NCI-H128 (cell line): ENCODE results near the gene NDUFV2.
"Not testable (repeated sequence)": the region's sequence is repeated elsewhere in the genome, so short reads cannot be mapped to it uniquely, and the experiment has no call there.

ENCODE experiments used
- DNase-seq: peaks from one replicate; lab custom pipeline; 2025; ENCODE audit not compliant: unreplicated experiment; lab: John Stamatoyannopoulos, UW

Gene NDUFV2

DNA sequence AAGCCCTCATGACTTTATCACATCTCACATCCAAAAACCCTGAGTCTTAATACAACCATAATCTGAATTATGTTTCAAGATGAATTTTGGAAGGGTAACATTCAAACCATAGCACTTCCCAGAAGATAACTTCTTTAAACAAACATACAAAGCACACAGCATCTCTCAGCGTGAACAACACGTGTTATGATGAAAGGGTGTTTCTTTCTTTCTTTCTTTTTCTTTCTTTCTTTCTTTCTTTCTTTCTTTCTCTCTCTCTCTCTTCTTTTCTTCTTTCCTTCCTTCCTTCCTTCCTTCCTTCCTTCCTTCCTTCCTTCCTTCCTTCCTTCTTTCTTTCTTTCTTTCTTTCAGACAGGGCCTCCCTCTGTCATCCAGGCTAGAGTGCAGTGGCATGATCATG, 13.8 kb upstream of the NDUFV2 start:
- DNase-seq = not testable (repeated sequence)

DNA sequence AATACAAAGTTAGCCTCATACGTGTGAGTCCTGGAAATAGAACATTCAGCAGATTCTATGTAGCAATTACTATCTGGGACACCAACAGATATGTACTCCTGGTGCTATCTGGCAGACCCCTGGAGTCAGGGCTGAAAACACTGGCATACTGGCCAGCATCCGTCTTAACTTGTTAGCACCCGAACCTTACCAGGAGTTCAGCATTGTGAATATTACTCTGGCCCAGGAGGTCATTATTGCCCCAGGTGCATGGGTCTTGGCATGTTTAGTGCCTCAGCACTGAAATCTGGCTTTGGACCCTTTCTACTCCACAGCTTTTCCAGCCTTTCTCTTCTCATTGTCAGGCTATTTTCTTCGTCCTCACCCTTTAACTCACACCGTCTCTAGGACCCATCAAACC, 11.9 kb upstream of the NDUFV2 start:
- no peak for DNase-seq

DNA sequence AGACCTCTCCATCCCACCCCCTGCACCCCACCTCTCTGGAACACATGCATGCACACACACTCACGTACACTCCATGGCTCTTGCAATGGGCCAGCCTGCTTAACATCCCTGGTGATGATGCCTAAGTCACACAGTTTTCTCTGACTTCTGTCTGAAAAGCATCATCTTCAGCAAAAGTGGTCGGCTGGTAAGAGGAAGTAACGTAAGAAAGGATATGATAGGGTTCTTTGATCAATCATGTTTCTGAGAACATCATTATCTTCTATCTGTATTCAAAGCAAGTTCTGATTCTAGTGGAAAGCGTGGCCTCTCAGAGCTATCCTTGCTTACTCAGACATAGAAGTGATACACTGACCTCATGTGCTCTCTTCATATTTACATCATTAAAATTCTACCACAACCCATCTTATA, 11.4 kb upstream of the NDUFV2 start:
- DNase-seq = no peak

DNA sequence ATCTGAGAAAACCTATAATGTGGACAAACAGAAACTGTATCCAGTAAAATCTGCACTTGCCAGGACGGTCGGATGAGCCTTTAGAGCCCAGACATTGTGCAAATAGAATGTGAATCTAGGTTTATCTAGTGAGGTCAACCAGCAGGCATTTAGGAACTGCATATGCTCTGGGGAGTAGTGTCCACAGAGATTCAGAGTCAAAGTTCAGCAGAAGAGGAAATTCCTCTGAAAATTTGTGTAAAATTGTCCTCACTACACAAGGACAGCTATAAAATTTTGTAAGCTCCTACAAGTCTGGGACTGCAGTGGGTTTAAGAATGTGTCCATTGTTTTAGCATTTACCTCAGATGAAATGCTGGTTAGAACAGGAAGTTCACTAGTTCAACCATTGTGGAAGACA, 9.8 kb upstream of the NDUFV2 start:
- DNase-seq = no peak

DNA sequence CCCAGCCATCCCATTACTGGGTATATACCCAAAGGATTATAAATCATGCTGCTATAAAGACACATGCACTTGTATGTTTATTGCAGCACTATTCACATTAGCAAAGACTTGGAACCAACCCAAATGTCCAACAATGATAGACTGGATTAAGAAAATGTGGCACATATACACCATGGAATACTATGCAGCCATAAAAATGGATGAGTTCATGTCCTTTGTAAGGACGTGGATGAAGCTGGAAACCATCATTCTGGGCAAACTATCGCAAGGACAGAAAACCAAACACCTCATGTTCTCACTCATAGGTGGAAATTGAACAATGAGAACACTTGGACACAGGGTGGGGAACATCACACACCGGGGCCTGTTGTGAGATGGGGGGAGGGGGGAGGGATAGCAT, 9.4 kb upstream of the NDUFV2 start:
- not testable (repeated sequence) for DNase-seq

DNA sequence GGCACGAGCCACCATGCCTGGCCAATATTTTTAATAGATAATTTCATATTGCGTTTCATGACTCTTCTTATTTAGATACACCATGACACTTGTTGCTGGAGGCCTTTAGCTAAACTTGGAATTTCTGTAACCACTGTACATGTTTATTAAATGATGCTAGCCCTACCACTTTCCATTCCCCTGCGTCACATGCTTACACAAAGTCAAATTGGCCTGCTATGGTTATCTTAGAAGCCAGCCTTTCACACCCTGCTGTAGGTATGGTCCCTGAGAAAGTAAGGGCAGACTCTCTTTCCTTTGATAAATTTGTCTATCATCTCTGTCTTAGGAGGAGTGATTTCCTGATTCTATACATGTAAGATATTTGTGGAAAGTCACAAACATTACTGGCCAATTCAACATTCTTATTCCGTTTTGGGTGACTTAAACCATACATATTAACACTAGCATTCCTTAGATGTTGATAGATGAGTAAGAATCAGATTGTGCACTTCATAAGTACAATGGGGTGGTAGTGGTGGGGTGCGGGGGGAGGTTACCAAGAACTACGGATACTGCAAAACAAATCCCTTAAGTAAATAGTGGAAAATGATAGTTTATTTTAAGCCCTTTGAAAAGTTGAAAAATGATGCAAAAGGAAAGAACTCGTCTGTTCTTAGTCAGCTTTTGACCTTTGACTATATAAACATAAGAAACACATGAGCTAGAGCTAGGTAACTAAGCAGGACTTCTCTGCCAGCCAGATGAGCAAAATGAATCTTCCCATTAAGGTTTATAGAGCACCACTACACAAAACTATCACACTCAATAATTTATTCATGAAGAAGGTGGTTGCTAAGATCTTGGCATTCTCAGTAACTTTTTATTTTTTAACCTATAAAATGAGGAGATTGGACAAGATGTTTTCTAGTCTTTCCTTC, 7.9 kb upstream of the NDUFV2 start:
- DNase-seq = no peak

DNA sequence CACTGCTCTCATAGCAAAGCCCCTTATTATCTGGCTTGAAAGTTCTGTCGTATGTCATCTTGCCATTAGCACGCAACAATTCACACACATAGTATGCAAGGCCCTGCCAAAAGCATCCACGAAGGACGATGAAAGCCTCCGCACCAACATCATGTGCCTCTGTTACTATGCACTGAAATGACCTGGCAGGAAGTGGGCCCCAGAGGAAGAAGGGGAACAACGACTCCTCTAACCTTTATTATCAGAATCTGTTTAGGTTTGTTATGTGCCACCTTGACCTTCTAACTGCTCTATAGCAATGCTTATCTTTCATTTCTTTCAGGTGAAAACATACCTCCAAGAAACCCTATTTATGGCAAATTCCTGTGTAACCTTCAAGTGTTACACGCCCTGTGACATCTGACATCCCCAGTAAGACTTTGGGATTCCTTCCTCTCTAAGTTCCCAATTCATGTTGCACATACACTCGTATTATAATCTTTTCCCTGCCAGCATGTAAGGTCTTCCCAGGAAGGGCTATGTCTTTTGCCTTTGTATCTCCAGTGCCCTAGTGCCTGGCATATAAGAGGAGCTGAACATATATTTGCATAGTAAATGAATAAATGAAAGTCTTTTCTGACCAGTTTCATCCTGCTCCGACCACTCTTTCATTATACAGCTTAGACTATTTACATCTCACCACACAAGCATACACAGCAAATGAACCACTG, 7.0 kb upstream of the NDUFV2 start:
- DNase-seq = no peak

DNA sequence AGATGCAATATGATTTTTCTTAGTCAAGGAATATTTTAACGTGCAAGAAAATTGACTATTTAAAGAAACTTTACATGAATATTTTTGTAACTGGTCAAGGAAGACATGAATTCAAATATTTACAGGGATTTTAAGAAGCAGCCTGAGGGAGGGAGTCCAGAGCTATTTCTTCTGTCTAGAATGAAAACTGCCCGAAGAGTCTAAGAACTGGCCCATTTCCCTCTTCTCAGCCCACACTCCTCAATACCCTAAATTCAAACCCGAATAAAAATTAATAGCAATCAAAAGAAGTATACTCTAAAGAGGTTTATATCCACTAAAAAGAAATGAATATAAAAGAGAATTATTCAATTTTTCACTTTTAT, 6.5 kb upstream of the NDUFV2 start:
- no peak for DNase-seq

DNA sequence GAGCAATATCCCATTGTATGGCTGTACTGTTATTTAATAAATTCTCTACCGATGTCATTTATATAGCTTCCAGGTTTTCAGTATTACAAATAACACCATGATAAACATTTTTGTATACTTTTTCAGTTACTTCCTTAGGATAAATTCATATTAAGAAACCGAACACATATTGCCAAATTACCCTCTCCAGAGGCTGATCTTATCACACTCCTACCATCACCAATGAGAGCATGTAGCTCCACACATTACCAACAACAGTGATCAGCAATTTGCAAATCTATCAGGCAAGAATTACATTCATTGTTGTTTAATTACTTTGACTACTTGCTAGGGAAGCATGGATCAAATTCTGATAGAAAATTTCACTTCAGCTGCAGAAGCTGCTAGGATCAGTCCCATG, 5.8 kb upstream of the NDUFV2 start:
- no peak for DNase-seq

DNA sequence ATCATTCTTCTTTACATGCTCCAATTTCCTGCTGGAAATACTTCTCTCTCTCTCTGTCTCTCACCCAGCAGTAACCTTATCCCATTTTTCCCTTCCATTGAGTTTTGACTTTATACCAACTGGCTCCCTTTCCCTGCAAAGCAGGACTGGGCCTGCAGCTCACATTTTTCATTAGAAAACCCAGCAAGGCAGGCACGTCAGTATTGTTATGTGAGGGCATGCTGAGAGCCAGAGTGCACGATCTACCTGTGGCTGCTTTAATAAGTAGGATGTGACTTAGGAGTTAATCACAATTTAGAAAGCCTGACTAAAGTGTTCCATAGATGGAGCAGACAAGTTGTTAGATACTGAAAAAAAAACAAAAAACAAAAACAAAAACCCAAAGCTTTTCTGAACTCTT, 5.2 kb upstream of the NDUFV2 start:
- no peak for DNase-seq

DNA sequence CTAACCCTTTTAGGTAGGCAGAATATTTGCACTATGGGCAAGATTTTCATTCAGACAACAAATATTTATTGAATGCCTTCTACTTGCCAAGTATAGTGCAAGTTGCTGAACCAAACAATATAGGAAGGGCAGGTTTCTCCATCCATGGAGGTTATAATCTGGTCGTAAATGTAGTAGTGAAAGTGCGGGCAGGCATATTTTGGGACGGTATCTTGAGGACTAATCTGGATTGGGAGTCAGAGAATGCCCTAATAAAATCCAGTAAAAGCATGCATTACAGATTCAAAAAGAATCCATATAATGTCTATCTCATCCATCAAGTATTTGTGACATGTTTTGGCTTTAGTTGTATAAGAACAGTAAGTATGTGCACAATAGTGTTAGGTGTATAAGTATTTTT, 1.7 kb upstream of the NDUFV2 start:
- DNase-seq = no peak

DNA sequence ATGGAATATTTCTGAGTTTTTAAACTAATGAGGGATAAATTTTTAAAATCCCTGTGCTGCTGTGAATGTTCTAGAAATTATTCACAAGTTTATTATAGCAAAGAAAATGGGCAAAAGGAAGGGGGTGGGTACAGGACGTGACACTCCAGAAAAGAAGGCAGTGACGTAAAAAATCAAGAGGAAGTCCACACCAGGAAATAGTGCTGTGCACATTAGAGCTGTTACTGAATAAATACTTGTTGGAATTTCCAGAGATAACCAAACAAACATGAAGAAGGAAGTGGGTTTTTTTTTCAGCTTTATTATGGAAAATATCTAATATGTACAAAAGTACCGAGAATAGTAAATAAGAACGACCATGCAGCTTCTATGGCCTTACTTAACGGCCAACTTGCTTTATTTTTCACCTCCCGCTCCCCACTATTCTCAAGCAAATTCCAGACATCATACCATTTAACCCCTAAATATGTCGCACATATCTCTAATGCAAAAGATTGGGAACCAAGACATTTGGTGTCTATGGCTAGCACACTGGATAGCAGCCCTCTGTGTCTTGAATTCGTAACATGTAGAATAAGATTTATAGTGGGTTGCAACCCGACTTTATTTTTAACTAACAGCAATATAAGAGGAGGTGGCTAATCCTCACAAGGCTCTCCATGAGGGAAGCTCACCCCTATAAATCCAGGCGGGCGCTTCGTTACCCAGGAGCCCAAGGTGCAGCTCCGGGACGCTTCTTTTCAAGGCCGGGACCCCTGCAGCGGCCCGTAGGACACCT, 580 bp upstream of the NDUFV2 start:
- DNase-seq = no peak

DNA sequence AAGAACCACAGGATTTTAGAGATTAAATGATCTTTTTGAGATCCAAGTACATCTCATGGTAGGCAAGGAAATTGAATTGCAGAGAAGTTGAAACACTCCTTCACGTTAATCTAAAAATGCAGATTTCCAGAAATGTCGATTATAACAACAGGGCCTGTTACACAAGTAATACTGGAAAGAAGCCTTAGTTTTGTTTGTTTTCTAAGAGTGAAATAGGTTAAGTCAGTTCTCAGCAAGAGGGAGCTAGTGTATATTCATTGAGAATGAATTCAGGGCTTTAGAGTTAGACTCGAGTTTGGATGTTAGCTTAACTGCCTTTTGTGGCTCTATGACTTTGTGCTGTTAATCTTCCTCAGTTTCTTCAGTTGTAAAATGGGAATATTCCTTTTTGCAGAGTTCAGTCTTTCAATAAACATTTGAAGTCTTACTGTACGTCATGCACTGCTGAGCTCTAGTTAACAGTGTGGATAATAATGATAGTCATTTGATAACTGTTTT, 926 bp downstream of the NDUFV2 start:
- DNase-seq = no peak

DNA sequence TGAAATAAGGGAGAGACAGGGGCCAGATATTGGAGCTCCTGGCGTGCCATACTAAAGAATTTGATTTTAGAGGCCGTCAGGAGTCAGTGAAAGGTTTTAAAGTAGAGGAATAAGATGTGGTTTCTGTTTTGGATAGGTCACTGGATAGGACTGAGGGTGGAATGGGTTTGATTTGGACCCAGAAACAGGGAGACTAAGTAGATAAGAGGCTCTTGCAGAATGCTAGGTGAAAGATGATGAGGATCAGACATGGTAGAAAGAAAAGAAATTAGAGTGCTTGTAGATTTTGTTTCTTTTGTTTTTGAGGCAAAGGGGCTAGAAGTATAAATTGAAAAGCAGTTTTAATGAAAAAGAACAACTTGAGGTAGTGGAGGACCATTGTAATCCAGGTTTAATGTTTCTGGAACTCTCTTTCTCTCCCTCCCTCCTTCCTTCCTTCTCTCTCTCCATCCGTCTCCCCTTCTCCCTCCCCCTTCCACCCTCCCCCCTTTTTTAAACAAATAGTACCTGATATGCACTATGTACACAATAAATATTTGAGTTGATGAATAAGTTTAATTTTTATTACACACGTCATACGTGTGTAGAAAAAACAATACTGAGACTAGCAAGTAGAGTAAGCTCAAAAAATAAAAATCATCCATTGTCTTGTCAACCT, 1.9 kb downstream of the NDUFV2 start:
- no peak for DNase-seq

DNA sequence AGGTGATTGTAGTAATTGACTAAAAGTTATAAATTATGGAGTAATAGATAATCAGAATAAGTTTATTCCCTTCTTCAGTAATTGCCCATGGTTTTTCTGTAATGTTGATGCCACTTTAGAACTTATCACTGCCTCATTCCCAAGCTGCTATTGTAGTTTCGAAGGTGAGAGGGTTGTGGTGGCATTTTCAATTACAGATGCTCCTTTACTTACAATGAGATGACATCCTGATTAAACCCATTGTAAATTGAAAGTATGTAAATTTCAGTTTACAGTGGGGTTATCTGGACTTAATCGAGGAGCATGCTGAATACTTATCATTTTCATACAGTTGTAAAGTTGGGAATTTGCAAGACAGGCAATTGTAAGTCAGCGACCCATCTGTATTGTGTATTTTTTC, 2.9 kb downstream of the NDUFV2 start:
- DNase-seq = no peak

DNA sequence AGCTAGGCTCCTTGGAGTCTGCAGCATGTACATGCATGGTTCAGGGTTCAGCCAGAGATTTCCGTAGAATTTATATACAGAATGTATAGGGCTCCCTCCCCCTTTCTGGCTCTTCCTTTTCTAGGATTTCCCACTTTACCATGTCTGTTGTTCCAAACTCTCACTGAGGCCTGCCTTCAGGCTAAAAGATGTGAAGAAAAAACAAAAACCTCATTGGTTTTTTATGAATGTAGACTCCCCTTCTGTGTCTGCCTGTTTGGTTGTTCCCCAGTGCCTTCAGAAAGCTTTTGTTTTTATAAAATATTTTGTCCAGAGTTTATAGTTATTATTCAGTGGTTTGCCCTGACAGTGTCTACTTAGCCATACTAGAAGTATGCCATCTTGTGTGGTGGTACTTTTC, 3.6 kb downstream of the NDUFV2 start:
- DNase-seq = no peak

DNA sequence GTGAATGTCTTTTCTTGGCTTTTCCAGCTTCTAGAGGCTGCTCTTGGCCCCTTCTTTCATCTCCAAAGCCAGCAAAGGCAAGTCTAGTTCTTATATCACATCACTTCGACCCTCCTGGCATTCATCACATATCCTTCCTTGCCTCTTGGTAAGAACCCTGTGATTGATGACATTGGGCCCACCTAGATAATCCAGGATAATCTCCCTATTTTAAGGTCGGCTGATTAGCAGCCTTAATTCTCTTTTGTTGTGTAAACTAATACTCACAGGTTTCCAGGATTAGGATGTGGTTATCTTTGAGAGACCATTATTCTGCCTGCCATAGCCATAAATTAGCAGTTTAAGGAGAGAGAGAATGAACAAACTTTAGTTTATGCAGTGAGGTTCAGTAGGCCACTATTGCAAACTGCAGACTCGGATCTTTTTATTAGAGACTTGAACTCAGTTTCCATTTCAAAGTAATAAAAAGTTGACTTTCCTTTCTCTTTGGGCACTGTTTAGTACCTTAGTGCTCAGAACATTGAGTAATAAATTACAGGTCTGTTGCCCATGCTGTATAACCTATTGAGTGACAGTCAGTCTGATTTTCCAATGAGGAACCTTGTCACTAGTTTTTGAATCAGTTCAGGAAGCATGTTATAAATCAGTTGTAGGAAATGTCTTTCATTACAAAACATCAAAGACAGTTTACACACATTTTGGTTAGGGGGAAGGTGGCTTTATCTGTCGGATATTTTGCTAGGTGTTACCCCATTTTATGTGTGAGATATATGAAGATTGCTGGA, 4.5 kb downstream of the NDUFV2 start:
- DNase-seq = no peak

DNA sequence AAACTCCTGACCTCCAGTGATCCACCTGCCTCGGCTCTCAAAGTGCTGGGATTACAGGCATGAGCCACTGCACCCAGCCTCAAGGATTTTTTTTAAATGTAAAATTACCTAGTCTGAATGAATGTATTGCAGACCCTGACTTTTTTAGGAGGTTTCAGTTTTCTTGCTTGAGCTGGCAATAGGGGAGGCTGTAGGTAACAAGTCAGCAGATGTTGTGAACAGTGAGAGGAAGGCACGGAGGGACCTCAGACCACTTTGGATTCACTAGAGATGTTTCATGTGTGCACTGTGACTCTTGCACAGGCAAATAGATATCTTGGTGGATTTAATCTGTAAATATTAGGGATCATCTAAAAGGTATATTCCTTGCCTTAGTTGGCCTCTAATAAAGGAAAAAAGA, 6.4 kb downstream of the NDUFV2 start:
- DNase-seq = no peak

DNA sequence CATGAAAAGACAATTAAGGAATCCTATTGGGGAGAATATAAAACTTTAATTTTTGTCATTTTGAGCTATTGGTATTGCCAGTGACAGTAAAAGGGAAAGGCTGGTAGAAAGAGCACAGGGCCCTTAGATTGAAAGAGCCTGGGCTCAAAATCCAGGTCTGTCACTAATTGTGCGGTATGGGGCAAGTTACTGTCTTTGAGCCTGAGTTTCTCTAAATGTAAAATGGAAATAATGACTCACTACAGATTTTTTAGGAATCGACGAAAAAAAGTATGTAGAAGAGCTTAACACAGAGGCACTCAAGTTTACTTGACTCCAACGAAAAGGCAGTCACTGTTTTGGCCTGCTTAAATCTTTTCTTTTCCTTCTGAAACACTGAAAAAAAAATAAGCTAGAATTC, 7.0 kb downstream of the NDUFV2 start:
- no peak for DNase-seq

DNA sequence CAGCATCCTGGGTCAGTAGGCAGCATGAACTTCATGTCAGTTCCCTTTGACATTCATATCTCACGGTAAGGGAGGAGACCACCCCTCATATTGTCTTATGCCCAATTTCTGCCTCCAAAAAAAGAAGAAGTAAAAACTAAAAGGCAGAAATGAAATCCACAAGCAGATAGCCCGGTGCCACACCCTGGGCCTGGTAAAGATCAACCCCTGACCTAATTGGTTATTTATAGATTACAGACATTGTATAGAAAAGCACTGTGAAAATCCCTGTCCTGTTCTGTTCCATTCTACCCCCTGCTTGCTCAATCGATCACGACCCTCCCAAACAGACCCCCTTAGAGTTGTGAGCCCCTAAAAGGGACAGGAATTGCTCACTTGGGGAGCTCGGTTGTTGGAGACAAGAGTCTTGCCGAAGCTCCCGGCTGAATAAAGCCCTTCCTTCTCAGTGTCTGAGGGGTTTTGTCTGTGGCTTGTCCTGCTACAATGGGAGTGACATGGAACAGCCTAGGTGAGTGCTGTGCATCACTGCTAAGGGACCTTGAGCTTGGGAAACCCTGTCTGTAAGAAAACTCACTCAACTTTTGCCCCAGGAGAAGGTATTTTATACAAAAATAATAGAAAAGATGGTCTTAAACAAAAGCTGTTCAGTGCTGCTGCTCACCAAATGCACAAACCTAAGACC, 11.1 kb downstream of the NDUFV2 start:
- no peak for DNase-seq
